Measurements from ENCODE around the gene DDI2.

DNA sequence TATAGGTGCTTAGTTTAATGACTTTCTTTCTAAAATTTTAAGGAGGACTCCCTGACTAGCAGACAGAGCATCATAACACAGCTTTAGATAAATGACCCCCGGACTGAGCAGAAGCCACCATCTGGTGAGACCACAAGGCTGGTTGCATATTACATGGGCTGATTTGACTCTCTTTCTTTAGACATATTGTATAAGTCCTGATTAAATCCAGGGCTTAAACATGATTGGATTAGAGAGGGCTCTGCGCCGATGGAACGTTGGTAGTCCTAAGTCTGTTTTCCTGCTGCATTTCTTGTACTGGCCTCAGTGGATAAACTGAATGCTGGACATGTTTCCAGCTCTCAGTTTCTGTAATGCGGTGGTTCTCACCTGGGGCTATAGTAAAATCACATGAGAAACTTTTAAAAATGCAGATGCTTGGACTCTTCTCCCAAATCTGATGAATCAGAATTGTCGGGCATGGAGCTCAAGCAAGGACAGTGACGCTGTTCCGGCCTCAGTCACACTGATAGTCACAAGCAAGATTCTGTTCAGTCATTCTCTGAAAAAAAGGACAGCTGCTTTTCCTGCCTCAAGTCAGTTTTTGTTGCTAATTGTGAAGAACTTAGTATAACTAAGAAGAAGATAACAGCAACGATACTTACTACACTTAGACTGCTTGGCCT is 16.6 kb downstream of the DDI2 start:
- TF ChIP-seq, protein P1, sequence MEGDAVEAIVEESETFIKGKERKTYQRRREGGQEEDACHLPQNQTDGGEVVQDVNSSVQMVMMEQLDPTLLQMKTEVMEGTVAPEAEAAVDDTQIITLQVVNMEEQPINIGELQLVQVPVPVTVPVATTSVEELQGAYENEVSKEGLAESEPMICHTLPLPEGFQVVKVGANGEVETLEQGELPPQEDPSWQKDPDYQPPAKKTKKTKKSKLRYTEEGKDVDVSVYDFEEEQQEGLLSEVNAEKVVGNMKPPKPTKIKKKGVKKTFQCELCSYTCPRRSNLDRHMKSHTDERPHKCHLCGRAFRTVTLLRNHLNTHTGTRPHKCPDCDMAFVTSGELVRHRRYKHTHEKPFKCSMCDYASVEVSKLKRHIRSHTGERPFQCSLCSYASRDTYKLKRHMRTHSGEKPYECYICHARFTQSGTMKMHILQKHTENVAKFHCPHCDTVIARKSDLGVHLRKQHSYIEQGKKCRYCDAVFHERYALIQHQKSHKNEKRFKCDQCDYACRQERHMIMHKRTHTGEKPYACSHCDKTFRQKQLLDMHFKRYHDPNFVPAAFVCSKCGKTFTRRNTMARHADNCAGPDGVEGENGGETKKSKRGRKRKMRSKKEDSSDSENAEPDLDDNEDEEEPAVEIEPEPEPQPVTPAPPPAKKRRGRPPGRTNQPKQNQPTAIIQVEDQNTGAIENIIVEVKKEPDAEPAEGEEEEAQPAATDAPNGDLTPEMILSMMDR (conservative IDR thresholded peaks at IDR 0.05; ENCODE audit: low read length) = no peak
- no peak for TF ChIP-seq EZH2phosphoT487 (IDR thresholded peaks at IDR 0.05; ENCODE audit: borderline replicate concordance, low read depth, low read length)
